ENCODE measurements around the gene BLOC1S2. TPM values are rescaled to one million over a fixed set of nuclear protein-coding genes. Genes with fewer than 3 reads are reported as not detected.
A peak's percentile ranks its signal among the peaks of the same experiment; 100 is the strongest.

BLOC1S2 gene
- 10 to 100 TPM; 18.0 to 30.0 TPM for total RNA-seq

- peaks cover 0 to 42% of the 10 kb centered on the region in 2 donors for H3K4me1 ChIP-seq
- DNase-seq (ENCODE audit: low spot score), result peak; percentile 90
- no peaks in the 10 kb centered on the region for H3K9me3 ChIP-seq
- peak within 1 kb of the TSS; percentile 58 to 84 for H3K4me3 ChIP-seq
- H3K27ac ChIP-seq, result peak within 1 kb of the TSS; percentile 87 to 96
- H3K36me3 ChIP-seq, result peaks cover 5% of the 10 kb centered on the region
- TF ChIP-seq, protein P1, sequence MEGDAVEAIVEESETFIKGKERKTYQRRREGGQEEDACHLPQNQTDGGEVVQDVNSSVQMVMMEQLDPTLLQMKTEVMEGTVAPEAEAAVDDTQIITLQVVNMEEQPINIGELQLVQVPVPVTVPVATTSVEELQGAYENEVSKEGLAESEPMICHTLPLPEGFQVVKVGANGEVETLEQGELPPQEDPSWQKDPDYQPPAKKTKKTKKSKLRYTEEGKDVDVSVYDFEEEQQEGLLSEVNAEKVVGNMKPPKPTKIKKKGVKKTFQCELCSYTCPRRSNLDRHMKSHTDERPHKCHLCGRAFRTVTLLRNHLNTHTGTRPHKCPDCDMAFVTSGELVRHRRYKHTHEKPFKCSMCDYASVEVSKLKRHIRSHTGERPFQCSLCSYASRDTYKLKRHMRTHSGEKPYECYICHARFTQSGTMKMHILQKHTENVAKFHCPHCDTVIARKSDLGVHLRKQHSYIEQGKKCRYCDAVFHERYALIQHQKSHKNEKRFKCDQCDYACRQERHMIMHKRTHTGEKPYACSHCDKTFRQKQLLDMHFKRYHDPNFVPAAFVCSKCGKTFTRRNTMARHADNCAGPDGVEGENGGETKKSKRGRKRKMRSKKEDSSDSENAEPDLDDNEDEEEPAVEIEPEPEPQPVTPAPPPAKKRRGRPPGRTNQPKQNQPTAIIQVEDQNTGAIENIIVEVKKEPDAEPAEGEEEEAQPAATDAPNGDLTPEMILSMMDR (IDR thresholded peaks at IDR 0.05), result peak in 1 of 2 donors; percentile 42
- no peaks in the 10 kb centered on the region for H3K27me3 ChIP-seq
Measured at GRCh38 chr10:100286051-100287033, at the start of gene BLOC1S2. Gene BLOC1S2 (minus strand): TSS chr10:100286680. CDS start chr10:100286659, 21 bp downstream.

- no peak for DNase-seq (ENCODE audit: low spot score)
- Histone ChIP-seq H3K36me3 (no peaks in the 10 kb centered on the region), H3K27me3 (no peaks in the 10 kb centered on the region), H3K4me3 (no peak overlapping the region), H3K27ac (no peak overlapping the region), H3K9me3 (no peaks in the 10 kb centered on the region), H3K4me1 (no peaks in the 10 kb centered on the region)
- TF ChIP-seq, protein P1 (IDR thresholded peaks at IDR 0.05), result no peak
Measured at GRCh38 chr10:100334762-100335161, 48.3 kb upstream of the BLOC1S2 start.

GRCh38 chr10:100333661-100334440 is 47.4 kb upstream of the BLOC1S2 start:
- no peak for DNase-seq (ENCODE audit: low spot score)
- Histone ChIP-seq H3K27ac (no peak overlapping the region), H3K9me3 (no peaks in the 10 kb centered on the region), H3K36me3 (no peaks in the 10 kb centered on the region), H3K4me3 (no peak overlapping the region), H3K4me1 (no peaks in the 10 kb centered on the region), H3K27me3 (no peaks in the 10 kb centered on the region)
- TF ChIP-seq, protein P1 (IDR thresholded peaks at IDR 0.05), result no peak

DNA sequence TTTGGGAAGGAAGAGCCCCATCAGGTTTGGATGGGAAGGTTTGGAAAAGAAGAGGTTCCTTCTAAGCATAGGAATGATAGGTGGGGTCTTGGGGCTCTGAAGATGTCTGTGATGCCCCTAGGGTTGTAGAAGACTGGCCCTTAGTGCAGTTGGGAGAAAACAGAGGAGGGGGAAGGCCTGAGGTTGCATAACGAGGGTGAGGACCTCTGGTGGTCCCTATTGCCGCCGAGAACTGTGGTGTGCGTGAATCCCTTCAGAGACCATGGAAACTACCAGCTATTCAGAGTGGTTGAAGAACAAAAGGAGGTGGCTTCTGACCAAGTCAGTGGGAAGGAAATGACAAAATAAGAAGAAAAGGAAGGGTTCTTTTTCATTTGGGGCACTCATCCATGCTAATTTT is 46.6 kb upstream of the BLOC1S2 start:
- Histone ChIP-seq H3K9me3 (no peaks in the 10 kb centered on the region), H3K4me3 (no peak overlapping the region), H3K27me3 (no peaks in the 10 kb centered on the region), H3K27ac (no peak overlapping the region), H3K36me3 (no peaks in the 10 kb centered on the region), H3K4me1 (no peaks in the 10 kb centered on the region)
- TF ChIP-seq, protein P1 (IDR thresholded peaks at IDR 0.05), result no peak
- no peak for DNase-seq (ENCODE audit: low spot score)

GRCh38 chr10:100330079-100330478 is 43.6 kb upstream of the BLOC1S2 start, which contains the start of gene PKD2L1:
Gene PKD2L1 (minus strand): TSS chr10:100330228. CDS start chr10:100330103, 125 bp downstream.
- H3K4me3 ChIP-seq, result no peak within 1 kb of the TSS
- TF ChIP-seq, protein P1 (IDR thresholded peaks at IDR 0.05), result no peak
- H3K27ac ChIP-seq, result no peak within 1 kb of the TSS
- DNase-seq (ENCODE audit: low spot score), result no peak
- no peaks in the 10 kb centered on the region for H3K36me3 ChIP-seq
- no peaks in the 10 kb centered on the region for H3K27me3 ChIP-seq
- H3K4me1 ChIP-seq, result no peaks in the 10 kb centered on the region
- no peaks in the 10 kb centered on the region for H3K9me3 ChIP-seq
